Activated naive CD4-positive, alpha-beta T cell treated with Interleukin-2 at 50 U/mL for 16 hours (primary cell): Measurements from ENCODE around the gene DSTN.
A peak's percentile ranks its signal among the peaks of the same experiment; 100 is the strongest.

Source experiments
- DNase-seq: peaks from one replicate; pipeline ENCODE4 v3.0.0-alpha.2; 2020

The DSTN gene

DNA sequence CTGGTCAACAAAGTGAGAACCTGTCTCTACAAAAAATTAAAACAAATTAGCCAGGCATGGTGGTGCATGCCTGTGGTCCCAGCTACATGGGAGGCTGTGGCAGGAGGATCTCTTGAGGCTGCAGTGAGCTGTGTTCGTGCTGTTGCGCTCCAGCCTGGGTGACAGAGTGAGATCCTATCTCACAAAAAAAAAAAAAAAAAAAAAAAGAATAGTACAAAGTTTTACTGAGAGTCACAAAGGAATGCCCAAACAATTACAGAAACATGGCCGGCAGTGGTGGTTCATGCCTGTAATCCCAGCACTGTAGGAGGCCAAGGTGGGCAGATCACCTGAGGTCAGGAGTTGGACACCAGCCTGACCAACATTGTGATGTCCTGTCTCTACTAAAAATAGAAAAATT, 14.8 kb upstream of the DSTN start:
- DNase-seq = no peak

DNA sequence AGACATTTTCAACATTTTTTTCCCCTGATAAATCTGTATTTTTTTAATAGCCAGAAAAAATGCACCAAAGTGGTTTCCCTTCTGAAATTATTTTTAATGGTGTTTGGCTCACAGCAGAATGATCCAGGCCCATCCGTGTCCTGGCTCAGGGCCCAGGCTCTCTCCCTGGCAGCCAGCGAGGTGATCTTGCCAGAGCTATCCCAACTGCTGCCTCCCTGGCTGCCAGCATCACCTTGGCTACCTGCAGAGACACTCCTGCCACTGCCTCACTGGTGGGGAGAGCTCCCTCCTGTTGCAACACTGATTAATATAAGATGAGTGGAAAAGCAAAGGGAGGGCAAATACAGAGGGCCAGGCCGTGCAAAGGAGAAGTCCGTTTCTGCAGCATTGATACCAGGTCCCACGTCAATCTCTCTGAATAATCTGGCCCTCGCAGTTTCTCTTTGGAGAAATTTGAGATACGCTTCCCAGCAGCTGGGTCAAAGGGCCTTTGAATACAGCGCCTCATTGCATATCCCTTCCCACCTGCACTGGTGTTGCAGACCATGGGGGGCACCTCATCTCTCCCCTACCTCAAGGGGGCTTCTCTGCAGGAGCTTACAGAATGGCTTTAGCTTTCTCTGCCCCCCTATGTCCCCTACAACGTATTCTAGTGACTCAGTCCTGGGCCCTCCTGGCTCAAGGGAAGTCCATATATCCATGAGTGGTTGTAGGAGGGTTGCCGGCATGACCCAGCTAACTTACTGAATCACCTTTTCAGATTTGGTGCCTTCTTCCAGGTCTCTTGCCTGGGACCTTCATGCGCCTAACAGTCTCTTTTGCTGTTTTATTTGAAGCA, 12.8 kb upstream of the DSTN start:
- no peak for DNase-seq

GRCh38 chr20:17557675-17558006, 12.2 kb upstream of the DSTN start:
- no peak for DNase-seq

GRCh38 chr20:17558154-17558940, 11.5 kb upstream of the DSTN start:
- DNase-seq = peak; percentile 39

- no peak for DNase-seq
These were observed 11.0 kb upstream of the DSTN start for GRCh38 chr20:17558941-17559304.

DNA sequence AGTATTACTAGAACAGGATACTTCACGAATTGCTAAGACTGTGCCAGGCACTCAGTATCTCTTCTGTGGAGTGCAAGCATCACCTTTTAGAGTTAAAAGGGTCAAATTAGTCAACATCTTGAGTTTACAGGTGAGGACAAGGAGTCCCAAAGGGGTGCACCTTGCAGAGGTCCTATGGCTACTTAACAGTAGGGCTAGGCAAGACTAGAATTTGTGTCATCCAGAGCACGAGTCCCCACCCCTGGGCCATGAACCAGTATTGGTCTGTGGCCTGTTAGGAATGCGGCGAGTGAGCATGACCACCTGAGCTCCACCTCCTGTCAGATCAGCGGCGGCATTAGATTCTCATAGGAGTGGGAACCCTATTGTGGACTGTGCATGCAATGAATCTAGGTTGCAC, 10.5 kb upstream of the DSTN start:
- no peak for DNase-seq

DNA sequence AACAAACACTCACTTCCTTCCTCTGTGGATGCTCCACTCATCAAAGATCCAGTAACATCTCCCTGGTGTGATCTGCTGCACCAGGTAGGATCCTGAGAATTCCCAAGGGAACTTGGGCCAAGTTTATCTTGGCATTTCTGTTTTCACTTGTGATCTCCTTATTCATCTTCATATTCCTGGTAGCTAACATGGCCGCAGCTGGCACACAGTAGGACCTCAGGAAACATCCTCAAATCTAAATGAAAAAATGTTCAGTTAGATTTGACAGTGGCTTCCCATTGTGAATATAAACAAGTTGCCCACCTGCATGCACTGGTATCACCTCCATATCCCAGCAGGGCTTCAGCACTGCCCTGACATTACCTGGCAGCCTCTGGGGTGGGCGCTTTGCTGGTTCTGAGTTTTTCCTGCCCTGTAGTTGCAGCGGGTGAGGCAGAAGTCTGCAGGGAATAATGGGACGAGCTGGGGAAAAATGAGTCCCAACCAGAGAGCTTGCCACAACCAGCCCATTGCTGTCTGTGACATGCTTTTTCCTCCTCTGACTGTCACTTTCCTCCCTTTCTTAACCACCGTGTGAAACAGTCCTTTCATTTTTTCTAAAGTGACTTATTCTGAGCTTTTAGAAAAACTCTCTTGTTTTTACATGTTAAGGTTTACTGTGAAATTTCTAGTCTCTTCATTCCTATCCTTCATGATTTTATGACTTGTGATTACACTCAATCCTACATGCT, 9.4 kb upstream of the DSTN start:
- no peak for DNase-seq

DNA sequence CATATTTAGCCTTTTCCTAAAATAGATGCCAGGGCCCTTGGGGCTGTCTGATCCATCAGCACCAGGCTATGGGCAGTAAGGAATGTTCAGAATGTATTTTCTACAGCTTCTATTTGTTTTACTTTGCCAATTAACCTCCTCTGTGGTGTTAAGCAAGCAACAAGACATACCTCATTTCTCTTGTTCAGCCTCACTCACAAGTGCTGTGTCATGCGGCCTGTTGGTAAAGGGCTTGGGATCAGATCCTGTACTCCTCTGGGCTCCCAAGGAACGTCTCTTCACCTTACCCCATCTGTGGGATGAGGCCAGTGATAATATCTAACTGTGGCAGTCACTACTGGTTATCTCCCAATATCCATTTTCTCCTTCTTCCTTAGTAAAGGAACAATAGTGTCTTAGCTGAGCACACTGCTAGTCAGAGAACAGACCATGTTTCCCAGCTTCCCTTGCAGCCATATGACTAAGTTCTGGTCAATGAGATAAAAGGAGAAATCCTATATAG, 7.0 kb upstream of the DSTN start:
- no peak for DNase-seq

GRCh38 chr20:17565169-17565845, 4.6 kb upstream of the DSTN start:
- no peak for DNase-seq

GRCh38 chr20:17566345-17566744, 3.5 kb upstream of the DSTN start:
- DNase-seq = no peak

DNA sequence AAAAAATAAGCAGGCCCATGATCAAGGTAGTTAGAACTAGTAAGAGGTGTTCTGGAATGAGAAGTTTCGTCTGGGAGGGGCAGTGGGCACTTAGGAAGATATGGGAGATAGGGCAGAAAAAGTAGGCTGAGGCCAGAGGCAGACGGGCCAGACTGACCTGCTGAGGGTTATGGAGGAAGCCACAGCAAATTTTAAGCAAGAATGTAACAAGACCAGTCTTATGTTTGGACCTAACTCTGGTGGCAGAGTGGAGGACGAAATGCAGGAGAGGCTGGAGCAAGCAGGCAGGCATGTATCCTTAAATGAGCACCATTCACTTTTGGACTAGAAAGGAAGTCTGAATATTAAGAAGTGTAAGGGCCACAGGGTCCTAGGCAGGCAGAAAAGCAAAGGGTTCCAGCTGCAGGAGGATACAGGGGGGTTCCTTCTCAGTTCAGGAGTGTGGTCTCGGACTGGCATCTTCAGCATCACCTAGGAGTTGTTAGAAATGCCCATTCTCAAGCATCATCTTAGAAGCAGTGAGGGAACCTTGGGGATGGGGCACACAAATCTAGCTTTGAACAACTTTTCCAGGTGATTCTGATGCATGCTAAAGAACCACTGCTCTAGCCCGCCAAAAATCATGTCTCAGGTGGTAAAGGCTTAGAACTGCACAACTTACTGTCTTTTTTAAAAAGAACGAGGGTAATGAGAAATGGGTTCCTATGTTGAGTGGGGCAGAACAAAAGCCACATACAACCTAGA, 1.7 kb upstream of the DSTN start:
- no peak for DNase-seq

GRCh38 chr20:17568972-17569521, 828 bp upstream of the DSTN start:
- DNase-seq = peak; percentile 8

DNA sequence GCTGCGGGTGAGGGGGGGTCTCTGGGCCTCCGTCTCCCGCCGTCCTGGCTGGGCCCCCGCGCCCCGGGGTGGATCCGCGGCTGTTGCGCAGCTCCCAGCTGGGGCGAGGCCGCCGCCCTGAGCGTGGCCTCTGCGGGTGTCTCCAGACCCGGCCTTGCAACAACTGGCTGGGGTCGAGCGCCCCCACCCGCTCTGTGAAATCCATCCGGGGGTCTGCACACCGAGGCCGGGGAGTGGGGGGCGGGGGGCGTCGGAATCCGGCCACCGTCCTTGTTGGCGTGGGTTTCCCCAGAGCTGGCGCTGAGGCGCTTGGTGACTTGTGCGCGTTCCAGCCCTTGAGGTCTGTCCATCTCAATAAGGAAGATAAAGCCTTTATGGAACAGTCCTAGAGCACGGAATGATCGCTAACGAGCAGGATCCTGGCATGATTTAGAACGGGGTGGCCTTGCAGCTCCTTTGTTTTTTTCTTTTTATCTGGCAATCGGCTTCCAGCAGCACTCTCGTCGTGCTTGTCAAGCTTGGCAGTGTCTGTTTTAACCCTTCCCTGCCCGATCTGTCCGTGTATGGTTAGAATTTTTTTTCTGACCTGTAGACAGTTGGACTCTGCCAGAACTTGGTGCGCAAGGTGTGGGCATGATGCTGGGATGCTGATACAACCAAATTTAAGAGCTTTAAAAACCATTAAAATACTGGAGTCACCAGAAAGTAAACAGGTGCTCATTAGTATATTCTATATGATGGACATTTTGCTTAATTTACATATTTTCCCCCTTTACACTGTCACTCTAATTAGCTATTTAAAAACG, 675 bp downstream of the DSTN start:
- DNase-seq = no peak

DNA sequence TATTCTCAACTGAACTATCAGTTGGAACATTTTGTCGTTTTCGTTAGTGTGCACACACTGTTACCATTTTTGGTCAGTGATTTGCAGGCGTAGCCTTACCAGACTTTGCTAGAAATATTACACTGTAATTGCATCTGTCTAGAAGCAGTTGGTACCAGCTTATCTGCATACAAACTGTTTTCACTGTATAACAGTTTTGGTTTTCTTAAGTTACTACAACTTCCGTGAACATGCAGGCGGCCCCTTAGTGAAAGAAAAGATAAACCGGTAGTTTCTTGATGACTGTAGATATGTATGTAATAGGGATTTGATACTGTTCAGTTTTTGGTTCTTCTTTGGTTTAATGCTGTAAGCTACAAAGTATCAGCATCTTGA, 1.3 kb downstream of the DSTN start:
- peak; percentile 15 for DNase-seq

GRCh38 chr20:17572034-17572638, 2.3 kb downstream of the DSTN start:
- no peak for DNase-seq

GRCh38 chr20:17573463-17573862, 3.6 kb downstream of the DSTN start:
- no peak for DNase-seq

GRCh38 chr20:17576215-17576614, 6.3 kb downstream of the DSTN start:
- no peak for DNase-seq

- no peak for DNase-seq
These were observed 9.6 kb downstream of the DSTN start for GRCh38 chr20:17579369-17580039.

DNA sequence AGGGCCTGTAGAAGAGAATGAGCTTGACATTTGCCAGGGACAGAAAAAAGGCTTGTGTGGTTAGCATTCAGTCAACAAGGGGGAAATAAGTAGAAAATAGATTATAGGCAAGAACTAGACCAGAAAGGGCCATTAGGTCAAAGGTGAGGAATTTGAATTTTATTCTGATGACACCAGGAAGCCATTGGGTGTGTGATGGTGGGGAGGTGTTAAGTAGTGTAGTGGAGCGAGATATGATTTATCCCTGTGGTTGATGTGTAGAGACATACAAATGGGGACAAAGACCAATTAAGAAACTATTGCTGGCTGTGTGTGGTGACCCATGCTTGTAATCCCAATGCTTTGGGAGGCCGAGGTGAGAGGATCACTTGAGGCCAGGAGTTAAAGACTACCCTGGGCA, 11.0 kb downstream of the DSTN start:
- no peak for DNase-seq

- DNase-seq = no peak
These were observed 13.3 kb downstream of the DSTN start for GRCh38 chr20:17583126-17583525.
